ENCODE measurements around the gene GATC.

DNA sequence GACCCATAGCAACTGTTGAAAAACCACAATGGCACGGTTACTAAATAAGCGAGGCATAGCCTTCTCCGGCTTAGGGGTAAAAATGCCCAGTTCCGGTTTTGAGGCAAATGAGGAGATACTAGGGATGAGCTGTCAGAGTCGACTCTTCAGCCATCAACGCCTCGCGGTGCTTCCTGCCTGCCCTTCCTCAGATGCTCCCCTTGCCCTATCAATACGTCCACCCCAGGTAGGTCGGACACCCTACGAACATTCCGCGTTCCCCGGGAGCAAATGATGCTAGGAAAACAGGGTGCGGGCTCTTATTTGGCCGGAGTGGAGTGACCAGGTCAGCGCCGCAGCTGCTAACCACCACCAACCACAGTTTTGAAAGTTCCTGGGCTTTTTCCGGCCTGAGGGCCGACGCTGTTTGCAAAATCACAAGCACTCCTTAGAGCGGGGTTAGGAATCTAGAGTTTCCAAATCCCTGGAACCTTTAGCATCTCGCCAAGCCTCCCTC lies 22.1 kb downstream of the GATC start:
- no peak for TF ChIP-seq POLR2A (IDR thresholded peaks at IDR 0.05)
- TF ChIP-seq, protein P1, sequence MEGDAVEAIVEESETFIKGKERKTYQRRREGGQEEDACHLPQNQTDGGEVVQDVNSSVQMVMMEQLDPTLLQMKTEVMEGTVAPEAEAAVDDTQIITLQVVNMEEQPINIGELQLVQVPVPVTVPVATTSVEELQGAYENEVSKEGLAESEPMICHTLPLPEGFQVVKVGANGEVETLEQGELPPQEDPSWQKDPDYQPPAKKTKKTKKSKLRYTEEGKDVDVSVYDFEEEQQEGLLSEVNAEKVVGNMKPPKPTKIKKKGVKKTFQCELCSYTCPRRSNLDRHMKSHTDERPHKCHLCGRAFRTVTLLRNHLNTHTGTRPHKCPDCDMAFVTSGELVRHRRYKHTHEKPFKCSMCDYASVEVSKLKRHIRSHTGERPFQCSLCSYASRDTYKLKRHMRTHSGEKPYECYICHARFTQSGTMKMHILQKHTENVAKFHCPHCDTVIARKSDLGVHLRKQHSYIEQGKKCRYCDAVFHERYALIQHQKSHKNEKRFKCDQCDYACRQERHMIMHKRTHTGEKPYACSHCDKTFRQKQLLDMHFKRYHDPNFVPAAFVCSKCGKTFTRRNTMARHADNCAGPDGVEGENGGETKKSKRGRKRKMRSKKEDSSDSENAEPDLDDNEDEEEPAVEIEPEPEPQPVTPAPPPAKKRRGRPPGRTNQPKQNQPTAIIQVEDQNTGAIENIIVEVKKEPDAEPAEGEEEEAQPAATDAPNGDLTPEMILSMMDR (IDR thresholded peaks at IDR 0.05), result no peak

All from esophagus squamous epithelium (tissue), 4 donors.